ENCODE results near the gene PCDH9.

The PCDH9 gene

GRCh38 chr13:66704110-66704509 lies 526.0 kb downstream of the PCDH9 start:
- no peak for DNase-seq

GRCh38 chr13:66703597-66703996 lies 526.5 kb downstream of the PCDH9 start:
- DNase-seq = no peak

DNA sequence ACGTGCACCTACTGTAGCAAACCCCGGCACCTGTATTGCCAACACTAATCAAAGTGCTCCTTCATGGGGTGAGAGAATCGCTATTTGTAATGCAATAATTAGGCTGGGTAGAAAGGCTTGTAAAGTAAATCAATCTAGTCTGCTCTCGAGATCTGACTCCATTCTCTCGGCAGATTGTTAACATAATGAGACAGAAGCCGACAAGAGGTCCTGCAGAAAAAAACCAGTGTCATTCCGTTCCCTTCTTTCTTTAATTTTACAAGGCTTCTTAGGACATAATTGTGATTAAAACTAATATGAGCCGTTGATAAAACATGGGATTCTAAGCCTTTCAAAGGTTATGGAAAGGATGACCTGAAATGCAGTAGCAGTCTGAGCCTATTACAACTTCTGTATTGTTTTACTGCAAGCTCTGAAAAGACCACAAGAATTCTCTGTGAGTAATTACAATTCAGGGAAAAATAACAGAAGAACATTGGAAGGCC lies 530.0 kb downstream of the PCDH9 start:
- DNase-seq = no peak

DNA sequence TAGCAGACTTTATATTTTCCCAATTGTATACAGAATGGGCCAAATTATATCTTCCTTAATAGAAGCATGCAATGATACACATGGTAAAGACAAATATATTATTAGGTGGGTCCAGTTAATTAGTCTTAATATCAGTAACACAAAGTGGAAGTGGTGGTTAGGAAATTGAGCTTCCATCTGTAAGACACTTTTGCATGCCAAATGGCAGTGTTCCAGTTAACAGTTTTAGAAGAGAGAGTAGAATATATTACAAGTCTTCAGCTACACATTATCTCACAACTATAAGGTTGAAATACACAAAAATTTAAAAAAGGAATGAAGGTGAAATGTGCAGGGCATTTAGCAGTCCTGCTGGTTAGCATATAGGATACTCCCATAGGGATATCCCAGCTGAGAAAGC lies 536.5 kb downstream of the PCDH9 start:
- no peak for DNase-seq

DNA sequence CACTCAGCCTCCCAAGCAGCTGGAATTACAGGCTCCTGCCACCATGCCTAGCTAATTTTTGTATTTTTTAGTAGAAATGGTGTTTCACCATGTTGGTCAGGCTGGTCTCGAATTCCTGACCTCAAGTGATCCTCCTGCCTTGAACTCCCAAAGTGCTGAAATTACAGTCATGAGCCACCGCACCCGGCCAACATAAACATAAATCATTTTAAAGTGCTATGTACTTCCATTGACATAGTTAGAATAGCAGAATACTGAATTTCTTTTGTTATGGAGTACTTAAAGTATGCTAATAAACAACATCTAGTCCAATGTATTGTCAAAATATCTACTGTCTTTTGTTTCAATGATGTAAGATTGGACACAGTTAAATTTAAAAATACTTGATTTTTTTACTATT lies 539.0 kb downstream of the PCDH9 start:
- no peak for DNase-seq

DNA sequence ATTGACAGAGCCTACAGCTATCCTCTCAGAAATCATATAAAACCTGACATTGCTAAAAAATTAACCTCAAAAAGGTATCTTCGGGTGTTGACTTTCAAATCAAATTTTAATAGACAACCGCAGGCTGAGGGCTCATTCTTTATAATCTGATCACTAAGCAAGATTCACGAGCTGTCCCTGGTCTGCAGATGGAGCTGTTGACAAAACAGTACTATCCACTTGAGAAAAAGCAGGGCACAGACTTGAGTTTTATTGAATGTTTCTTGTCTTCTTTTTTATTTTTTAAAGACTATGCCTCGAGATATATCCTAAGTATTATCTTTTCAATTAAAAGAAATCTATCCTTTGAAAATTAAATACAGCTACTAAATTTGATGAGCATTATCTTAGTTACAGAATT lies 540.5 kb downstream of the PCDH9 start:
- no peak for DNase-seq

DNA sequence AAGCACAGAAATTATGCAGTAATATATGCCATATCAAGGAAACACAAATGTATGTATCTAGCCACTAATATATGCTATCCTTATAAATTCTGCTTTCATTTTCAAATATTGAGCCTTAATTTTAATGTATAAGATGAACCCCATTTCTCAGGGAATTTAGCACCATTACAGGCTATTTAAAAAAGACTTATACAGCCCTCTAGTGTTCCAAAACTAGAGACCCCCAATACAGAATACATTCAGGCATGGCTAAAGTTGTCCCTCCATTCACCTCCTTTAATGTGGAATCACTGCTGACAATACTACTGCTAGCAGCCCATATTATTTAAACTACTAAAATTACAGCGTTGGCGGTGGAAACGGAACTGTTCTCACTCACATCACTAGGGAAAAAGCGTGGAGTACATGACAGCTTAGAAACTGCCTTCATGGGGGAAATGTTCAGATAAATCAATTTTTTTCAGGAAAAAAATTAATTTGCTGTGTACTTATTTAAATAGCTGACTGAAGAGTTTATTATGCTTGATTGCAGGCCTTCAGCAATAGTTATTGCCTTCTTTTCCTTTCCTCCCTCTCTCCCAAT lies 541.0 kb downstream of the PCDH9 start:
- no peak for DNase-seq

DNA sequence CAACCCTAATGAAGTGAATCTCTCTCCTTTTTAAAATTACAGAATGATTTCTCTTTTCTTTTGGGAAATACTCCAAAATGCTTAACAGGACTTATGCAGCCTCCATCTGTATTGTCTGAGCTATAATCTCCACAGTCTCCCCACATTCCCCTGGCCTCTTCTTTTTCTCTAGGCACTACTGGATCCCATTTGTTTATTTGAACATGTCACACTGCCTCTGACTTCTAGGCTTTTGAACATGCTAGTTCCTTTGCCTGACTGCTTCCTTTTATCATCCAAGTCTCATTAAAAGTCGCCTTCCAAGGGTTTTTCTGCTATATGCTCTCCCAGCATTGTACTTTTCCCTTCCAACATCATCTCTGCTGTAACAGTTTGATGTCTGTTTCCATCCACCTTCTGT lies 548.7 kb downstream of the PCDH9 start:
- DNase-seq = no peak

DNA sequence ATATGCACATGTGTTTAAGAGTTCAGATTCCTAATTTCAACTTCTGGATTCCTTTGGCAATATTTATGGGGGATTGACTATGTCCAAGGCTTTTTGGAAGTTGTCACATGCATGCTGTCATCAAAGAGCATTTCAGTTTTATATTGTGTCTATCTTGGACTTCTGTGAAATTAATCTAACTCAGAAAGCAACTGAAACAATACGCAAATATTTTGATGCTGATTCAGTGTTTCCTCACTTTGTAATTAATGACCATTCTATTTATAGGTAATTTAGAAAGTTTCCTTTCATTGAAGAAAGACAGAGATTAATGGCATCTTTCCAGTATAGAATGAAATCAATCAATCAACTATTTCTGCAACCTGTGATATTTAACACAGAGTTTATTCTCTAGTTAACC lies 550.1 kb downstream of the PCDH9 start:
- no peak for DNase-seq

DNA sequence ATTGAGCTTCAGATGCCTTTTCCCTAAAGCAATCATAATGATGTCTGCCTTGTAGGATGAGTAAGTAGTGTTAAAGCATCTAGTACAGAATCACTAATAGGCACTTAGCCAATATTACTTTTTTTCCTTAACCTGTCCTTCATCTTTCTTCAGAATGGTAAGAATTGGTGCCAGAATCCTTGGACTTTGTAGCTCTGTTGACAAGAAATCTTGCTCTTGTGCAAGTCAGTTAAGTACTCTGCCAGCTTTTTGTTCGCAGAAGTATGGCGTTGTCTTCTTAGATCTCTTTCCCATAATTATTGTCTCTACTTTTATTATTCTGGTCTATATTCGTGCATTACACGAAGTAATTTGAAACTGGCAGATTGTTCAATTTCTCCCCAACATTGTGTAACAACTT lies 554.5 kb downstream of the PCDH9 start:
- no peak for DNase-seq

- no peak for DNase-seq
Observed at GRCh38 chr13:66673401-66673800, 556.7 kb downstream of the PCDH9 start.

GRCh38 chr13:66665991-66666390 lies 564.1 kb downstream of the PCDH9 start:
- no peak for DNase-seq

DNA sequence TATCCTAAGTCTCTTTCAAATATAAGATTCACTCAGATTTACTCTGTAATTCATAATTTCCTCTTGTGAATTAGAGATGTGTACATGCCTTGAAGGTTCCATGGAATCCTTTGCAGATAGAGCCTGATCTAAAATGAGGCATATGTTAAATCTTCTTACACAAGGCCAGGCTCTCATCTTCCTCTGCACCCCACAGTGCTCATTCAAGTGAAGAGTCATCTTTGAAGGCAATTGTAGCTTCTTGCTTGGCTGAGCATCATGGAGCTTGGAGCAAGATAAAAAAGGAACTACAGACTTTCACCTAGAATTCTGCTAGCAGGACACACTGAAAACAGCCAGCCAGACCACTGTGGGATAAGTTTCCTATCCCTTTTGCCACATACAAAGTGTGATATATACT lies 566.4 kb downstream of the PCDH9 start:
- DNase-seq = no peak

DNA sequence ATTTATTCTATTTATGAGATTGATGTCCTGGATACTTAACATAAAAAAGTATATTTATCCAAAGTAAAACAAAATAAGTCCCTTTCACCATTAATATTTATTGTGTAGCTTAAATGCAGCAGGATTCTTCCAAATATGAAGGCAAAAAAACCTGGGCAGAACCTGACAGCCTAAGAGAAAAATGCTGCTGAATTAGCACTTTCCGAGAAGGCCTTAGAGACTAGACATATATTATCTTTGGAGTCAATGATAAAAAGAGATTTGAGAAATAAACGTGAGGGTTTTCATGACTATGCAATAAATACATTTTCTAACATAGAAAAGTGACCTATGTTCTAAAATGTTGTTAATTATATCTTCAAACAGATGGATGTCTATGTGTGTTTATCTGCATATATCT lies 566.9 kb downstream of the PCDH9 start:
- no peak for DNase-seq

DNA sequence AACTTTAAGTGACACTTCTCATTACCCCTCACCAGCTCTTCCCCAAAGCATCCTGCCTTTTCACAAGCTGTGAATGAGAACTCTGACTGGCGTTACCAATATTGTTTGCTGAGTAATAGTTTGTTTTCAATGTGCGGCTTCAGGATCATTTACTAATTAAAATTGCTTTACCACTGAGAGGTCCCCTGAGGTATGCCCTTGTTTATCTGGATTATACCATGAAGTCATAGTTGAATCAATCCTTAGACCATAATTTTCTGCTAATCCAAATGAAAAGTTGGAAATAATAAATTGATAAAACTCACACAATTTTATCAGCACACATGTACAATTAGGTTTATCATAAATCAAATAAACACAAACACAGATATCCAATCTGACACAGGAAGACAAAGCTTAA lies 568.8 kb downstream of the PCDH9 start:
- DNase-seq = no peak

DNA sequence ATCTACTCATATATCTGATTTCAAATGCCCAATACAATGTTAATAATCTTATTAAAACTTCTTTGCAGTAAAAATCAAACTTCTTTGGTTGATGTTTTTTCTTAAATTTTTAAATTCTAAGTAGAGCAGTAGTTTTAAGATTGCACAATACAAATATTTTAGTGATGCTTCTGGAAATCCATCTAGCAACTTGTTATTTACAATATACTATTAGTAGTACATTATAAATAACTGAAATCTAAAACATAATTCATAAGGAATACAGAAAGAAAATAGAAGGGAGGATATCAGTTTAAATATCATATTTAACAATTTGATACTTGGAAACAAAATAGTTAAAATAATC lies 569.7 kb downstream of the PCDH9 start:
- no peak for DNase-seq

- DNase-seq = no peak
Observed at GRCh38 chr13:66659701-66660467, 570.3 kb downstream of the PCDH9 start.

DNA sequence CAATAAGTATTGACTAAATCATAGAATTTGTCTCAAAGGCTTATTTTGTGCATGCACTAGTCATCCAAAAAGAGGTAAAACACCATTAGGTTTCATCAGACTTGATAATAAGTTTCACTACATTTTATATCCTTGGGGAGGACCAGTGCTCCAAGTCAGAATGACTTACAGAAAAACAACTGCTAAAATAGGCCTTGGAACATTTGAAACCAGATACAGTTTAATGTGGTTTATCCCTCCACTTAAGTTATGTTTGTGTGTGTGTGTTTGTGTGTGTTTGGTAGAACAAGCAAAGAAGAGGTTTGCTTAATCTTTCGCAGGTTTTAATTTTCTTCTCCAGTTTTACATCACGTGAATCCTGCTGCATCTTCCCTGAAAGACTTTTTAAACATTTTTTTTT lies 570.9 kb downstream of the PCDH9 start:
- DNase-seq = no peak

GRCh38 chr13:66657165-66657881 lies 572.8 kb downstream of the PCDH9 start:
- DNase-seq = no peak

DNA sequence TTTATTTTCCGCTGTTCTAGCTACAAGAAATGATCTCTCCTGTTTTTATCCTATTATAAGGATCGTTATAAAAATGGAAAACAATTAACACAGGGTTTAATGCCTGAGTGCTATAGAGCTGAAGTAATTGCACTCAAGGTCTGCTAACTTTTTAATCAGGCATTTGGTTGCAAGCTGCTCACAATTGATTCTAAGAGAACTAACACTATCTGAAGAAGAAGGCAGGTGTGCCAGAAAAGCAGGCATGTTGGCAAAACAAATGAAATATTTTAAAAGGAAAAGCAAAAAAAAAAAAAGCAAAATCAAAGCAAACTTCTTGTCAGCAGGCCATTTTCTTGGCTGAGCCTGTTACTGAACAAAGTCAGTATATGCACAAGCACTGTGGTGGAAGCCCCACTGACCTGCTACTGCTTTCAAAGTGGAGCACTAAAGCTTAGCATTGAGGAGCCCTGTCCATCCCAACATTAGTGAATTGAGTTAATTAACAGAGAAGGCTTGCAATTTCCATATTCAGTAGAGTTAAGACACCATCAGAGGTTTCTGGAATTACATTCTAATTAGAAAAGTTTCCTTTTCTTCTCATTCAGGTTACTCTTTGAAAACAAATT lies 574.2 kb downstream of the PCDH9 start:
- no peak for DNase-seq

- no peak for DNase-seq
Observed at GRCh38 chr13:66644855-66645460, 585.2 kb downstream of the PCDH9 start.

GRCh38 chr13:66640231-66640630 lies 589.9 kb downstream of the PCDH9 start:
- no peak for DNase-seq

- no peak for DNase-seq
Observed at GRCh38 chr13:66639044-66639443, 591.1 kb downstream of the PCDH9 start.

All from CD4-positive, alpha-beta T cell treated with Interleukin-1 beta for 1 hour (primary cell).